Spleen (tissue), 7 donors: ENCODE data around the gene ANP32B.

Experiments
- POLR2A ChIP-seq, 3 donors: fragments of 450-650 bp; IDR thresholded peaks; one replicate each; pipeline ENCODE4 v1.5.1; 2017; ENCODE audit warnings: antibody characterized with exemption in 3 of 3, mild to moderate bottlenecking in 1 of 3
- POLR2AphosphoS5 ChIP-seq, 3 donors: sonication (generic); formaldehyde crosslinking; IDR thresholded peaks; one replicate each; pipeline ENCODE4 v1.5.1; 2017; ENCODE audit warnings: antibody characterized with exemption in 3 of 3
- TF ChIP-seq, protein P1 (sequence below), 11 experiments: fragments of 200-600 bp in 7 of 11; fragments of 450-650 bp in 4 of 11; sonication (generic) in 4 of 11; IDR thresholded peaks in 8 of 11; conservative IDR thresholded peaks in 3 of 11; 1 replicate in 7 of 11; 2 replicates in 4 of 11; pipeline versions ENCODE4 v1.4.0 to v1.8.0; 2016 to 2021; ENCODE audit warnings: antibody characterized with exemption in 11 of 11, inconsistent platforms in 4 of 11, mild to moderate bottlenecking in 1 of 11
- donor health status: DM: no; HTN: no; CAD: no; lungs with moderate emphysema.
- donor health status: DM: no; HTN: no; CAD: no.
- donor health status: DM: no; HTN: no; CAD: no.

DNA sequence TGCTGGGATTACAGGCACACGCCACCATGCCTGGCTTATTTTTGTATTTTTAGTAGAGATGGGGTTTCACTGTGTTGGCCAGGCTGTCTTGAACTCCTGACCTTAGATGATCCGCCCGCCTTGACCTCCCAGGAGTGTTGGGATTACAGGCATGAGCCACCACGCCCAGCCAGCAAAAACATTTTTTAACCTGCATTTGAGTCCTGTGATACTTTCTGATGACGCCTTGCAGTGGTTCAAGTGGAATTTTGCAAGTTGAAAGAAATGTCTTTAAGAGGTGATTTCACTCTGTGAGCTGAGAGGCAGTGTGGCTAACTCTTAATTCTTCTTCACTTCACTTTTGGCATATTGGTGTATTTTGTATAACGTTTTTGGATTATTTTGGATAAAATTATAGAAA, 9.1 kb downstream of the ANP32B start:
- TF ChIP-seq, protein P1, sequence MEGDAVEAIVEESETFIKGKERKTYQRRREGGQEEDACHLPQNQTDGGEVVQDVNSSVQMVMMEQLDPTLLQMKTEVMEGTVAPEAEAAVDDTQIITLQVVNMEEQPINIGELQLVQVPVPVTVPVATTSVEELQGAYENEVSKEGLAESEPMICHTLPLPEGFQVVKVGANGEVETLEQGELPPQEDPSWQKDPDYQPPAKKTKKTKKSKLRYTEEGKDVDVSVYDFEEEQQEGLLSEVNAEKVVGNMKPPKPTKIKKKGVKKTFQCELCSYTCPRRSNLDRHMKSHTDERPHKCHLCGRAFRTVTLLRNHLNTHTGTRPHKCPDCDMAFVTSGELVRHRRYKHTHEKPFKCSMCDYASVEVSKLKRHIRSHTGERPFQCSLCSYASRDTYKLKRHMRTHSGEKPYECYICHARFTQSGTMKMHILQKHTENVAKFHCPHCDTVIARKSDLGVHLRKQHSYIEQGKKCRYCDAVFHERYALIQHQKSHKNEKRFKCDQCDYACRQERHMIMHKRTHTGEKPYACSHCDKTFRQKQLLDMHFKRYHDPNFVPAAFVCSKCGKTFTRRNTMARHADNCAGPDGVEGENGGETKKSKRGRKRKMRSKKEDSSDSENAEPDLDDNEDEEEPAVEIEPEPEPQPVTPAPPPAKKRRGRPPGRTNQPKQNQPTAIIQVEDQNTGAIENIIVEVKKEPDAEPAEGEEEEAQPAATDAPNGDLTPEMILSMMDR (IDR thresholded peaks at IDR 0.05 in 8 of 11, conservative IDR thresholded peaks at IDR 0.05 in 3 of 11): no peak
- TF ChIP-seq POLR2A (IDR thresholded peaks at IDR 0.05) (no peak), POLR2AphosphoS5 (IDR thresholded peaks at IDR 0.05) (no peak)
